HepG2 (cell line): ENCODE results near the gene LRRN4CL. TPM values are rescaled to one million over a fixed set of nuclear protein-coding genes. Genes with fewer than 3 reads are reported as not detected.

Experiments
- AGO2 ChIP-seq: fragments of 200-400 bp; formaldehyde crosslinking; optimal IDR thresholded peaks from 2 replicates; pipeline ENCODE3; 2017; ENCODE audit warnings: mild to moderate bottlenecking, low read depth, low read length, moderate library complexity
- ATM ChIP-seq: fragments of 450-650 bp; IDR thresholded peaks from 2 replicates; pipeline ENCODE4 v1.7.1; 2017; ENCODE audit warnings: mild to moderate bottlenecking, borderline replicate concordance
- BHLHE40 ChIP-seq: IDR thresholded peaks from 2 replicates; pipeline ENCODE4 v1.6.1; 2011; ENCODE audit warnings: low read length, improper control_type of control experiment
- HIC2 ChIP-seq: sonication (generic); formaldehyde crosslinking; IDR thresholded peaks from 2 replicates; pipeline ENCODE4 v1.9.0; 2022; ENCODE audit warnings: low read depth, missing genetic modification reagents
- KLF16 ChIP-seq, 2 experiments: sonication (generic) in 1 of 2; formaldehyde crosslinking in 1 of 2; IDR thresholded peaks; 2 replicates each; pipeline versions ENCODE4 v1.6.1 to v1.8.0; 2016 to 2023; ENCODE audit warnings: missing genetic modification reagents in 2 of 2, missing compliant biosample characterization in 1 of 2
- MLXIP ChIP-seq: sonication (generic); formaldehyde crosslinking; IDR thresholded peaks from 2 replicates; pipeline ENCODE4 v1.9.0; 2021; ENCODE audit warnings: missing genetic modification reagents, borderline replicate concordance
- PAWR ChIP-seq: sonication (generic); formaldehyde crosslinking; IDR thresholded peaks from 2 replicates; pipeline ENCODE4 v1.4.0; 2020; ENCODE audit warnings: missing genetic modification reagents, mild to moderate bottlenecking, borderline replicate concordance
- POLR2A ChIP-seq, 2 experiments: IDR thresholded peaks; 2 replicates each; pipeline ENCODE4 v1.6.1; 2011; ENCODE audit warnings: low read depth in 2 of 2, low read length in 2 of 2, mild to moderate bottlenecking in 1 of 2, moderate library complexity in 1 of 2; ENCODE audit not compliant: insufficient read depth in 1 of 2
- POLR2G ChIP-seq: fragments of 200-400 bp; formaldehyde crosslinking; IDR thresholded peaks from 2 replicates; pipeline ENCODE4 v1.6.1; 2018; ENCODE audit warnings: mild to moderate bottlenecking, low read depth, low read length, moderate library complexity
- RBM22 ChIP-seq: fragments of 200-400 bp; formaldehyde crosslinking; optimal IDR thresholded peaks from 2 replicates; pipeline ENCODE3; 2017; ENCODE audit warnings: mild to moderate bottlenecking, low read length, moderate library complexity
- SRSF1 ChIP-seq: fragments of 200-400 bp; formaldehyde crosslinking; optimal IDR thresholded peaks from 2 replicates; pipeline ENCODE3; 2017; ENCODE audit warnings: mild to moderate bottlenecking, low read depth, low read length, moderate library complexity
- ZNF326 ChIP-seq: sonication (generic); formaldehyde crosslinking; IDR thresholded peaks from 2 replicates; pipeline ENCODE4 v1.4.0; 2020; ENCODE audit warnings: missing genetic modification reagents, borderline replicate concordance
- ZNF354B ChIP-seq: sonication (generic); formaldehyde crosslinking; IDR thresholded peaks from 2 replicates; pipeline ENCODE4 v1.8.0; 2022; ENCODE audit warnings: mild to moderate bottlenecking, missing genetic modification reagents
- ZNF773 ChIP-seq: sonication (generic); formaldehyde crosslinking; IDR thresholded peaks from 2 replicates; pipeline ENCODE4 v1.4.0; 2020; ENCODE audit warnings: missing genetic modification reagents, borderline replicate concordance
- polyA plus RNA-seq, 8 experiments: library from polyadenylated mRNA; depleted of rRNA in 3 of 8; stranded (reverse) in 7 of 8; unstranded in 1 of 8; fragments of >200 nt; fragmentation: Illumina TruSeq in 4 of 8; extraction: Trizol in 4 of 8; gene quantifications; 2 replicates each; pipeline versions ENCODE4 v1.2.1 to v1.2.3, GENCODE V29; 2011 to 2016; ENCODE audit warnings: low read depth in 4 of 8, missing spikeins in 1 of 8, mixed read lengths in 1 of 8; ENCODE audit not compliant: insufficient read depth in 1 of 8
- total RNA-seq, 5 experiments: library from RNA; depleted of rRNA; stranded (reverse); fragments of >200 nt; fragmentation: Illumina TruSeq; extraction: Trizol; gene quantifications; 2 replicates each; pipeline ENCODE4 v1.2.3, GENCODE V29; 2016; ENCODE audit warnings: low read depth in 1 of 5

LRRN4CL gene
- total and polyA plus RNA-seq, 2 of the 13 experiments (the other 11 are each of a cell fraction or from before 2014, with no cell fraction given): 0.11 TPM; not detected in 1

GRCh38 chr11:62667460-62667859, 21.9 kb downstream of the LRRN4CL start (continued):
- TF ChIP-seq MLXIP (CRISPR knock-in tag) (no peak), ZNF354B (no peak), ATM (no peak), HIC2 (no peak), AGO2 (peak; percentile 8), POLR2G (peak; percentile 6; the same call in 1 of the 2 replicates), BHLHE40 (no peak), ZNF773 (no peak), POLR2A (IDR thresholded peaks at IDR 0.05; ENCODE audit: insufficient read depth in 1 of 2, low read depth in 2 of 2, low read length in 2 of 2) (peak in 1 of 2 experiments; percentile 52; a peak in 1 of 4 replicates), SRSF1 (no peak), KLF16 (CRISPR knock-in tag; IDR thresholded peaks at IDR 0.05) (no peak), PAWR (no peak), ZNF326 (CRISPR knock-in tag) (no peak), RBM22 (peak; percentile 80)
